ENCODE measurements around the gene IMMP2L.

Gene IMMP2L

GRCh38 chr7:111006040-111006439 lies 556.3 kb downstream of the IMMP2L start:
- in situ Hi-C loops (cut with HindIII; ENCODE audit: low sequenced_read_pairs), result no loop called here
- H3K4me3 ChIP-seq (ENCODE audit: low read depth, low read length), result no peak overlapping the region
- DNase-seq (ENCODE audit: low read depth, low spot score), result no peak
- TF ChIP-seq CTCF (IDR thresholded peaks at IDR 0.05; ENCODE audit: low read depth, low read length), result no peak

GRCh38 chr7:111005445-111005844 lies 556.8 kb downstream of the IMMP2L start:
- H3K4me3 ChIP-seq (ENCODE audit: low read depth, low read length), result no peak overlapping the region
- in situ Hi-C loops (cut with HindIII; ENCODE audit: low sequenced_read_pairs), result no loop called here
- no peak for DNase-seq (ENCODE audit: low read depth, low spot score)
- TF ChIP-seq CTCF (IDR thresholded peaks at IDR 0.05; ENCODE audit: low read depth, low read length), result no peak

GRCh38 chr7:111004310-111004901 lies 557.9 kb downstream of the IMMP2L start:
- no peak overlapping the region for H3K4me3 ChIP-seq (ENCODE audit: low read depth, low read length)
- no peak for DNase-seq (ENCODE audit: low read depth, low spot score)
- TF ChIP-seq CTCF (IDR thresholded peaks at IDR 0.05; ENCODE audit: low read depth, low read length), result no peak
- in situ Hi-C loops (cut with HindIII; ENCODE audit: low sequenced_read_pairs), result no loop called here

- in situ Hi-C loops (cut with HindIII; ENCODE audit: low sequenced_read_pairs), result no loop called here
- TF ChIP-seq CTCF (IDR thresholded peaks at IDR 0.05; ENCODE audit: low read depth, low read length), result no peak
- no peak overlapping the region for H3K4me3 ChIP-seq (ENCODE audit: low read depth, low read length)
- no peak for DNase-seq (ENCODE audit: low read depth, low spot score)
Measured at GRCh38 chr7:111003883-111004282, 558.4 kb downstream of the IMMP2L start.

GRCh38 chr7:110994028-110994967 lies 568.0 kb downstream of the IMMP2L start:
- in situ Hi-C loops (cut with HindIII; ENCODE audit: low sequenced_read_pairs), result no loop called here
- no peak for TF ChIP-seq CTCF (IDR thresholded peaks at IDR 0.05; ENCODE audit: low read depth, low read length)
- DNase-seq (ENCODE audit: low read depth, low spot score), result no peak
- no peak overlapping the region for H3K4me3 ChIP-seq (ENCODE audit: low read depth, low read length)

GRCh38 chr7:110988890-110989501 lies 573.3 kb downstream of the IMMP2L start:
- in situ Hi-C loops (cut with HindIII; ENCODE audit: low sequenced_read_pairs), result no loop called here
- DNase-seq (ENCODE audit: low read depth, low spot score), result no peak

More at GRCh38 chr7:110988890-110989501, 573.3 kb downstream of the IMMP2L start:
- H3K4me3 ChIP-seq (ENCODE audit: low read depth, low read length), result no peak overlapping the region
- no peak for TF ChIP-seq CTCF (IDR thresholded peaks at IDR 0.05; ENCODE audit: low read depth, low read length)
